GM21529 (cell line): Measurements from ENCODE around the gene B4GAT1.
"Not testable (repeated sequence)": the region's sequence is repeated elsewhere in the genome, so short reads cannot be mapped to it uniquely, and the experiment has no call there.

Source experiments
- ATAC-seq: cut with Tn5 transposase; IDR thresholded peaks from one replicate; pipeline ENCODE4 v1.9.1; 2021; ENCODE audit not compliant: unreplicated experiment

Gene B4GAT1

GRCh38 chr11:66311965-66312548, 35.4 kb downstream of the B4GAT1 start:
- peak; percentile 67 for ATAC-seq

GRCh38 chr11:66311470-66311964, 35.9 kb downstream of the B4GAT1 start:
- no peak for ATAC-seq

- not testable (repeated sequence) for ATAC-seq
Observed at GRCh38 chr11:66310803-66311440, 36.5 kb downstream of the B4GAT1 start.

- ATAC-seq: no peak
Observed at GRCh38 chr11:66310324-66310723, 37.1 kb downstream of the B4GAT1 start.

- no peak for ATAC-seq
Observed at GRCh38 chr11:66309475-66309874, 38.0 kb downstream of the B4GAT1 start.

- ATAC-seq: no peak
Observed at GRCh38 chr11:66302656-66303055, 44.8 kb downstream of the B4GAT1 start.

GRCh38 chr11:66299186-66299585, 48.2 kb downstream of the B4GAT1 start:
- no peak for ATAC-seq

GRCh38 chr11:66297610-66298009, 49.8 kb downstream of the B4GAT1 start:
- ATAC-seq: no peak
